Neuronal stem cell (in vitro differentiated cells): ENCODE data around the gene GRM7.

Experiments
- DNase-seq: peaks from one replicate; pipeline ENCODE4 v3.0.0-alpha.2; 2013; ENCODE audit warnings: low spot score
- H2AFZ ChIP-seq: one replicate; pipeline ENCODE4 v1.6.1; 2013; ENCODE audit warnings: mild to moderate bottlenecking, low read length, inconsistent platforms
- H2AK5ac ChIP-seq: 2 replicates; pipeline ENCODE4 v1.6.1; 2013; ENCODE audit warnings: low read depth, mild to moderate bottlenecking, inconsistent platforms, low read length, moderate library complexity, mixed read lengths
- H2BK120ac ChIP-seq: 2 replicates; pipeline ENCODE4 v1.6.1; 2013; ENCODE audit warnings: low read depth, mild to moderate bottlenecking, inconsistent platforms, low read length, moderate library complexity, mixed read lengths
- H2BK12ac ChIP-seq: one replicate; pipeline ENCODE4 v1.6.1; 2013; ENCODE audit warnings: low read length, inconsistent platforms
- H2BK15ac ChIP-seq: 2 replicates; pipeline ENCODE4 v1.6.1; 2013; ENCODE audit warnings: mild to moderate bottlenecking, low read length, inconsistent platforms, mixed read lengths
- H2BK5ac ChIP-seq: one replicate; pipeline ENCODE4 v1.6.1; 2013; ENCODE audit warnings: inconsistent platforms, mild to moderate bottlenecking, low read length, moderate library complexity
- H3K14ac ChIP-seq: one replicate; pipeline ENCODE4 v1.6.1; 2013; ENCODE audit warnings: low read length, inconsistent platforms
- H3K18ac ChIP-seq: 2 replicates; pipeline ENCODE4 v1.6.1; 2013; ENCODE audit warnings: low read length, inconsistent platforms
- H3K23ac ChIP-seq: 2 replicates; pipeline ENCODE4 v1.6.1; 2013; ENCODE audit warnings: low read depth, mild to moderate bottlenecking, mixed read lengths, low read length, inconsistent platforms; ENCODE audit not compliant: poor library complexity
- H3K27ac ChIP-seq: replicated peaks from 3 replicates; pipeline ENCODE4 v1.5.1; 2013; ENCODE audit warnings: low read length, inconsistent platforms
- H3K27me3 ChIP-seq, 3 experiments: 2 replicates each; pipeline ENCODE4 v1.6.1; 2013; ENCODE audit warnings: low read length in 3 of 3, mild to moderate bottlenecking in 2 of 3, inconsistent platforms in 1 of 3, low read depth in 1 of 3, mixed read lengths in 1 of 3, moderate library complexity in 1 of 3; ENCODE audit not compliant: control insufficient read depth in 3 of 3, insufficient read depth in 3 of 3
- H3K36me3 ChIP-seq, 2 donors: replicated peaks in 1 of 2; 2 replicates each; pipeline ENCODE4 v1.6.1; 2013; ENCODE audit warnings: low read length in 2 of 2; ENCODE audit not compliant: control insufficient read depth in 2 of 2, insufficient read depth in 2 of 2
- H3K4ac ChIP-seq: 2 replicates; pipeline ENCODE4 v1.6.1; 2013; ENCODE audit warnings: inconsistent platforms, mild to moderate bottlenecking, low read length, moderate library complexity
- H3K4me1 ChIP-seq, 2 donors: 1 replicate in 1 of 2; 2 replicates in 1 of 2; pipeline ENCODE4 v1.6.1; 2013; ENCODE audit warnings: low read length in 2 of 2, low read depth in 1 of 2; ENCODE audit not compliant: control insufficient read depth in 2 of 2, insufficient read depth in 1 of 2
- H3K4me2 ChIP-seq: one replicate; pipeline ENCODE4 v1.6.1; 2013; ENCODE audit warnings: mild to moderate bottlenecking, low read length, inconsistent platforms; ENCODE audit not compliant: insufficient read depth, poor library complexity, severe bottlenecking
- H3K4me3 ChIP-seq, 2 donors: 2 replicates each; pipeline ENCODE4 v1.5.1; 2013; ENCODE audit warnings: low read length in 2 of 2, mild to moderate bottlenecking in 2 of 2, inconsistent platforms in 1 of 2, moderate library complexity in 1 of 2
- H3K79me1 ChIP-seq: one replicate; pipeline ENCODE4 v1.6.1; 2013; ENCODE audit warnings: low read depth, mild to moderate bottlenecking, inconsistent platforms, low read length, moderate library complexity
- H3K9ac ChIP-seq: one replicate; pipeline ENCODE4 v1.6.1; 2013; ENCODE audit warnings: mild to moderate bottlenecking, low read depth, low read length, inconsistent platforms; ENCODE audit not compliant: poor library complexity
- H3K9me3 ChIP-seq, 2 donors: replicated peaks in 1 of 2; 2 replicates each; pipeline versions ENCODE3 to v1.6.1; 2013; ENCODE audit warnings: low read length in 2 of 2, mild to moderate bottlenecking in 2 of 2, inconsistent platforms in 1 of 2, low read depth in 1 of 2, mixed read lengths in 1 of 2, moderate library complexity in 1 of 2; ENCODE audit not compliant: control insufficient read depth in 2 of 2, insufficient read depth in 1 of 2
- H4K8ac ChIP-seq: one replicate; pipeline ENCODE4 v1.6.1; 2013; ENCODE audit warnings: low read depth, mild to moderate bottlenecking, inconsistent platforms, low read length, moderate library complexity
- H4K91ac ChIP-seq: one replicate; pipeline ENCODE4 v1.6.1; 2013; ENCODE audit warnings: low read length, low read depth, mild to moderate bottlenecking, inconsistent platforms; ENCODE audit not compliant: poor library complexity
- whole genome bisulfite sequencing, 2 donors: extraction: QIAGEN DNeasy Blood & Tissue Kit; methylation state at CpG; one replicate each; pipeline ENCODE4 v1.1.7; 2013; ENCODE audit warnings: missing lambda C conversion rate in 2 of 2, mixed read lengths in 1 of 2; ENCODE audit not compliant: insufficient read length in 2 of 2, insufficient replicate concordance in 1 of 2; ENCODE audit errors: extremely low coverage in 2 of 2; 5-methylcytosine and 5-hydroxymethylcytosine counted together

Gene GRM7

GRCh38 chr3:7095116-7095515 lies 234.2 kb downstream of the GRM7 start:
- H3K23ac ChIP-seq = no peak overlapping the region
- no peak overlapping the region for H3K14ac ChIP-seq
- no peaks in the 10 kb centered on the region for H3K9me3 ChIP-seq
- no peaks in the 10 kb centered on the region for H3K79me1 ChIP-seq
- no peaks in the 10 kb centered on the region for H3K27me3 ChIP-seq
- H4K8ac ChIP-seq = no peak overlapping the region
- H3K27ac ChIP-seq = no peak overlapping the region
- no peak overlapping the region for H2BK120ac ChIP-seq
- H4K91ac ChIP-seq = no peak overlapping the region
- no peak overlapping the region for H3K4me2 ChIP-seq
- no peak overlapping the region for H2AK5ac ChIP-seq
- no peak overlapping the region for H3K9ac ChIP-seq
- no peak for DNase-seq
- no peak overlapping the region for H2AFZ ChIP-seq
- H3K4me3 ChIP-seq = no peak overlapping the region
- WGBS, 2 donors = no CpG with 5 or more reads among the region's 1 CpG
- H2BK12ac ChIP-seq = no peak overlapping the region
- H3K4ac ChIP-seq = no peak overlapping the region
- H3K36me3 ChIP-seq = no peaks in the 10 kb centered on the region
- no peak overlapping the region for H2BK5ac ChIP-seq
- H2BK15ac ChIP-seq = no peak overlapping the region
- no peaks in the 10 kb centered on the region for H3K4me1 ChIP-seq
- no peak overlapping the region for H3K18ac ChIP-seq

DNA sequence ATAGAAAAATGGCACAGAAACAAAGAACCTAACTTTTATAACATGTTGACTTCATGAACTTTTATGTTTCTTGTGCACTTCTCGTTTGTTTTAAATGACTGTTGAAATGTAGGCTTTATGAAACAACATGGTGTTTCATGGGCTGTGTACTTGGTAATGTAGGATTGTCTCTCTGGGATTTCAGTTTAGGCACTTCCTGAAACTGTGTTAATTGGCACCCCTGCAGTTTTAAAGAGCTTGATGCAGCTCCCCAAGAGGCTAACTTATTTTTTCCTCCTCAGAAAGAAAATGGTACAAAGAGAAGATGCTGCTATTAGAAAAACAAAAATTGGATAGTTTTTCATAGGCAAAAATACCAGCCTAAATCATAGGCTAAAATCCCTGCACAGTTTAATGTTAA lies 239.2 kb downstream of the GRM7 start:
- no peak overlapping the region for H2BK120ac ChIP-seq
- H2AFZ ChIP-seq = no peak overlapping the region
- H3K4me3 ChIP-seq = no peak overlapping the region
- no peak overlapping the region for H3K18ac ChIP-seq
- H3K27ac ChIP-seq = no peak overlapping the region
- H3K4ac ChIP-seq = no peak overlapping the region
- no peak overlapping the region for H2AK5ac ChIP-seq
- H2BK15ac ChIP-seq = no peak overlapping the region
- H4K91ac ChIP-seq = no peak overlapping the region
- no peaks in the 10 kb centered on the region for H3K36me3 ChIP-seq
- H2BK5ac ChIP-seq = no peak overlapping the region
- no peak overlapping the region for H4K8ac ChIP-seq
- no peaks in the 10 kb centered on the region for H3K27me3 ChIP-seq
- no peak overlapping the region for H2BK12ac ChIP-seq
- H3K9ac ChIP-seq = no peak overlapping the region
- no peak overlapping the region for H3K23ac ChIP-seq
- H3K9me3 ChIP-seq = no peaks in the 10 kb centered on the region
- WGBS, 2 donors = no CpG with 5 or more reads among the region's 1 CpG
- H3K79me1 ChIP-seq = no peaks in the 10 kb centered on the region
- no peak overlapping the region for H3K4me2 ChIP-seq
- H3K14ac ChIP-seq = no peak overlapping the region
- H3K4me1 ChIP-seq = no peaks in the 10 kb centered on the region
- DNase-seq = no peak

DNA sequence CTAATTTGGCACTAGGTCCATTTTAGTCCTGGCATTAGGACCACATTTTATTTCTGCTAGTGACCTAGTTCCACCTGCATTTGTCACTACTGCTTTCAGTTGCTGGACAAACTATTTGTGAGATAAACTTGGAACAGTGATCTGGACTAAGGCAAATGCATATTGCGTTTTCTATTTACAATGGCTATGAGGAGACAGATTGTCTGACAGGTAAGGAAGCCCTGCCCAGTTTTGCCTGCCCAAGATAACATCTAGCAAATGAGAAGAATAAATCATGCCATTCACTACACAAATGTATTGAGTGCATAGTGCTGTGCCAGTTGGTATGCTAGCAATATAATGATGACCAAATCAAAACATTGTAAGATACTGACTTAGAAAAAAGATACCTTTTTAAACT lies 245.7 kb downstream of the GRM7 start:
- H3K4me2 ChIP-seq = no peak overlapping the region
- H2AFZ ChIP-seq = no peak overlapping the region
- H2BK120ac ChIP-seq = no peak overlapping the region
- no peak overlapping the region for H3K27ac ChIP-seq
- H2AK5ac ChIP-seq = no peak overlapping the region
- no peak overlapping the region for H2BK12ac ChIP-seq
- no peak for DNase-seq
- no peaks in the 10 kb centered on the region for H3K4me1 ChIP-seq
- no peak overlapping the region for H2BK15ac ChIP-seq
- no CpG with 5 or more reads among the region's 1 CpG for WGBS, 2 donors
- H3K79me1 ChIP-seq = no peaks in the 10 kb centered on the region
- H3K4ac ChIP-seq = no peak overlapping the region
- no peaks in the 10 kb centered on the region for H3K36me3 ChIP-seq
- no peaks in the 10 kb centered on the region for H3K27me3 ChIP-seq
- no peak overlapping the region for H3K9ac ChIP-seq
- no peak overlapping the region for H4K8ac ChIP-seq
- H3K9me3 ChIP-seq = no peaks in the 10 kb centered on the region
- no peak overlapping the region for H3K18ac ChIP-seq
- H3K14ac ChIP-seq = no peak overlapping the region
- H4K91ac ChIP-seq = no peak overlapping the region
- no peak overlapping the region for H2BK5ac ChIP-seq
- no peak overlapping the region for H3K4me3 ChIP-seq
- no peak overlapping the region for H3K23ac ChIP-seq

DNA sequence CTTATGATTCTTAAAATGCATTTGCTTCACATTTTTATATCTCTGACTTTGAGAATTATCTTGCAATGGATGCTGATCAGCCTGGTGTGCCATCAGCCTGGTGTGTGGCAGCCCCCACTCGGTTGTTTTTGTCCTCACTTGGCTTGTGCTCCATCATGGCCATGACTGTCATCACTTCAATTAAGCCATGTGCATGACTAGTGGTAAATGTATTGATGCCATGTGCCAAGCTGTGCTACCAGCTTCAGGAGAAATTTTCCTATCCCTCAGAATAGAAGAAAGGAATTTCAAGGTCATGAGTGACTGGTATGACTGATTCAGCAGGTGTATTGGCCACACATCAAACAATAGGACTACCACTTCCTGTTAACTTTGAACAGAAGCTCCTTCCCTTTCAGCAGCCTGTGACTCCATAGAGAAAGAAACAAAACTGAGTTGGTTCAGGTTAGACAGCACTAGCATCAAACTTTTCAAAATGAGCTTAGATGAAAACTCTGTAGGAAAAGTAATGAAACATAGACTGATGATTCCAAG lies 251.7 kb downstream of the GRM7 start:
- no peaks in the 10 kb centered on the region for H3K9me3 ChIP-seq
- no peak overlapping the region for H2BK15ac ChIP-seq
- H3K36me3 ChIP-seq = no peaks in the 10 kb centered on the region
- H3K4ac ChIP-seq = no peak overlapping the region
- H3K4me2 ChIP-seq = no peak overlapping the region
- no peak overlapping the region for H4K8ac ChIP-seq
- no peak for DNase-seq
- no peak overlapping the region for H2BK120ac ChIP-seq
- H3K18ac ChIP-seq = no peak overlapping the region
- H3K4me3 ChIP-seq = no peak overlapping the region
- H2BK12ac ChIP-seq = no peak overlapping the region
- no peak overlapping the region for H2AFZ ChIP-seq
- no peak overlapping the region for H4K91ac ChIP-seq
- no peaks in the 10 kb centered on the region for H3K79me1 ChIP-seq
- H2AK5ac ChIP-seq = no peak overlapping the region
- H3K27me3 ChIP-seq = no peaks in the 10 kb centered on the region
- H3K9ac ChIP-seq = no peak overlapping the region
- WGBS, 2 donors = no CpG with 5 or more reads among the region's 1 CpG
- no peak overlapping the region for H3K27ac ChIP-seq
- H3K4me1 ChIP-seq = no peaks in the 10 kb centered on the region
- no peak overlapping the region for H3K23ac ChIP-seq
- H3K14ac ChIP-seq = no peak overlapping the region
- no peak overlapping the region for H2BK5ac ChIP-seq
